Measurements from ENCODE around the gene KAZN. TPM values are rescaled to one million over a fixed set of nuclear protein-coding genes. Genes with fewer than 3 reads are reported as not detected.

The KAZN gene
- total RNA-seq, 1 experiment from 2014 or later, result 1.6 TPM

- DNase-seq (ENCODE audit: low spot score), result no peak
Measured at GRCh38 chr1:15005116-15005515, 406.6 kb downstream of the KAZN start.

- DNase-seq (ENCODE audit: low spot score), result no peak
Measured at GRCh38 chr1:15007368-15007767, 408.9 kb downstream of the KAZN start.

GRCh38 chr1:15007842-15008241, 409.4 kb downstream of the KAZN start:
- DNase-seq (ENCODE audit: low spot score), result no peak

- no peak for DNase-seq (ENCODE audit: low spot score)
Measured at GRCh38 chr1:15008783-15009729, 410.6 kb downstream of the KAZN start.

DNA sequence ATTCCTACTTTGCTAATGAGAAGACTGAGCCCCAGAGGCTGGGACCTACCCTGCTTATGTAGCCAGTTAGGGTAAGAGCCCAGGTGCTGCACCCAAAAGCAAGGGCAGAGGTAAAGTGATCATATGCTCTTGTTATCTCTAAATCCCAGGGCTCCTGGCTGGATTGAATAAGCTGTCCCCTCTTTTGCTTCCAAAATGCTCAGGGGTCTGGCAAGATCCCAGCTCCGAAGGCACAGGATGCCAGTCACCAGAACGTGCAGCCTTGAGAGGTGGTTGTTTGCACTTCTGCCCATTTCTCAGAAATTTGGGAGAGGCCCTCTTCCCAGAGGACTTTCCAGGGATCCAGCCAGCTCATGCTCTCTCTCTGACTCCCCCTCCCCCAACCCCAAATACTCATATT, 412.7 kb downstream of the KAZN start:
- DNase-seq (ENCODE audit: low spot score), result no peak

- no peak for DNase-seq (ENCODE audit: low spot score)
Measured at GRCh38 chr1:15011661-15012060, 413.2 kb downstream of the KAZN start.

- DNase-seq (ENCODE audit: low spot score), result no peak
Measured at GRCh38 chr1:15012822-15013221, 414.3 kb downstream of the KAZN start.

DNA sequence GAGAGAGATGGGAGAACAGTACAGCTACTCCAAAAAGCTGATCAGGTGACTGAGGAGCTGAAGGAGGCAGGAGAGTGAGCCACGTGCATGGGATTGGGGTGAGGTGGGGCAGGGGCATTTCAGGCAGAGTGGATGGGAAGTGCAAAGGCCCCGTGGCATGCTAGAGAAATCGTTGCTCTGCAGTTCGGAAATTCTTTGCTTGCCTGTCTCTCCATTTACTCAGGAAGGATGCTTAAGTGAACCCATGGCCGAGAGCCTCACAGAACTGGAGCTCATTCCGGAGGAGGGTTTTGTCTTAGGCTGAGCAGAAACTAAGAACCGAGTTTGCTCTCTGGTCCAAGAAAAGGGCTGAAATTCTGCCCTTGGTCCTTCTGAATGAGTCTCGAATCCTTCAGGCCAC, 415.3 kb downstream of the KAZN start:
- no peak for DNase-seq (ENCODE audit: low spot score)

DNA sequence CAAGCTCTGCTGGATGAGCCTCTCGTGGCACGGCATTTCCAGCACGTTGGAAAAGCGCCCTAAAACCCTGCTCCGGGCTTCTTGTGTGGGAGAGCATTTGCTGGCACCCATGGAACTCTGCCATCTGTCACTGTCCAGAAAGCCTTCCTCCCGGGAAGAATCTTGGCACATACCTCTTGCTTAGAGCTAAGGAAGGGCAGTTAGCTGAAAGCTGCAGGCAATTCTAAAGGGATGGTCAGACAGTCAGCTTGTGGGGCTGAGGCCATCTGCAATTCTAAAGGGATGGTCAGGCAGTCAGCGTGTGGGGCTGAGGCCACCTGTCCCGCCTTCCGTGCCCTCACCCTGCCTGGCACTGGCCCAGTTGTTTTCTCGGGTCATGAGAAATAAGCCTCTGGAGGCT, 416.0 kb downstream of the KAZN start:
- no peak for DNase-seq (ENCODE audit: low spot score)

DNA sequence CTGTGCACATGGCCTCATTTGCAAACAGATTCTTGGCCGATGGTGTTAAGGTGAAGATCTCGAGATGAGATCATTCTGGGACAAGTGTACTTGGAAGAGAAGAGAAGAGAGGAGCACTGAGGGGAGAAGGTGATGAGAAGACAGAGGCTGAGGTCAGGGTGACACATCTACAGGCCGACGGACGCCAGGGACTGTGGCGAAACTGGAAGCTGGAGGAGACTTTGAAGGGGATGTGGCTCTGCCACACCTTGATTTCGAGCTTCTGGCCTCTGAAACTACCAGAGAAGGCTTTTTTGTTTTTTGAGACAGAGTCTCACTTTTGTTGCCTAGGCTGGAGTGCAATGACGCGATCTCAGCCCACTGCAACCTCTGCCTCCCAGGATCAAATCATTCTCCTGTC, 417.5 kb downstream of the KAZN start:
- DNase-seq (ENCODE audit: low spot score), result no peak

DNA sequence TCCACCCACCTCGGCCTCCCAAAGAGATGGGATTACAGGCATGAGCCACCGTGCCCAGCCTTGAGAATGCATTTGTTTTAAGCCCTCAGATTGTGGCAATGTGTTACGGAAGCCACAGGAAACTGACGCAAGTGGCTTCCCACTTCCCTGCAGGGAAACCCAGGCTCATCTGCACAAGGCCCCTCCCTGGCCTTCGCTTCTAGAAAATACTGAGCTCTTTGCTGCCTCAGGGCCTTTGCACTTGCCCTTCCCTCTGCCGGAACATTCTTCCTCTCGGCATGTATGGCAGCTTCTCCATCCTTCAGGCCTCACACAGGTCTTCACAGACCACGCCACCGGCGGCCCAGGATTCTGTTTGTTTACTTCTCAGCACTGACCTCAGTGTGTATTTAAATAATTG, 418.0 kb downstream of the KAZN start:
- DNase-seq (ENCODE audit: low spot score), result no peak

DNA sequence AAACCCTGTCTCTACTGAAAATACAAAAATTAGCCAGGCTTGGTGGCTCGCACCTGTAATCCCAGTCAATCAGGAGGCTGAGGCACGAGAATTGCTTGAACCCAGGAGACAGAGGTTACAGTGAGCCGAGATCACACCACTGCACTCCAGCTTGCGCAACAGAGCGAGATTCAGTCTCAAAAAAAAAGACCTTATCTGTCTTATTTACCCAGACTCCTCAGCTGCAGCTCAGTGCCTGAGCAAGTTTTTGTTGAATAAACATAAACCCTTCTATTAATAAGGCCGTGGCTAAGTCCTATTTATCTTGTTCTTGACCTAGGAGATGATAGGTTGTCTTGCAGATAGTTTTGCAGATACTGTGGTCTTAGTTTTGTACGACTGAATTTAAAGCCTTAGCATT, 418.6 kb downstream of the KAZN start:
- DNase-seq (ENCODE audit: low spot score), result no peak

DNA sequence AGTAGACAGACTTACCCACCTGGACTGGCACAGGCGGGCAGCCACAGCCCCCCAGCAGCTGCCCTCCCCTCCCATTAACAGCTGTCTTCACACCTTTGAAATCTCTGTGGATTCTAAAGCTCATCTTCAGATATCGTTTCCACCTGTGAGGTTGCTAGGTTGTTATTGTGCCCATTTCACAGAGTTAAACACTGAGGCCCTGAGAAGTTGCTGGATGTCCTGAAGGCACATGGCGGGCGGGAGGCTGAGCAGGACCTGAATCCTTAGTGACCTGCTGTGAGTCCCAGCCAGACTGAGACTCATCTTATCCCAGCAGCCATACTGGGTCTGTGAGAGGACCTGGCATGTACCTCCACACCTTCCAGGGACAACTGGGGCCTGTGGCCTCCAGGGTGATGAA, 420.3 kb downstream of the KAZN start:
- DNase-seq (ENCODE audit: low spot score), result no peak

GRCh38 chr1:15020943-15021745, 422.7 kb downstream of the KAZN start:
- DNase-seq (ENCODE audit: low spot score), result no peak

GRCh38 chr1:15022048-15022447, 423.6 kb downstream of the KAZN start:
- no peak for DNase-seq (ENCODE audit: low spot score)

- no peak for DNase-seq (ENCODE audit: low spot score)
Measured at GRCh38 chr1:15023205-15023604, 424.7 kb downstream of the KAZN start.

GRCh38 chr1:15023976-15024375, 425.5 kb downstream of the KAZN start:
- DNase-seq (ENCODE audit: low spot score), result no peak

DNA sequence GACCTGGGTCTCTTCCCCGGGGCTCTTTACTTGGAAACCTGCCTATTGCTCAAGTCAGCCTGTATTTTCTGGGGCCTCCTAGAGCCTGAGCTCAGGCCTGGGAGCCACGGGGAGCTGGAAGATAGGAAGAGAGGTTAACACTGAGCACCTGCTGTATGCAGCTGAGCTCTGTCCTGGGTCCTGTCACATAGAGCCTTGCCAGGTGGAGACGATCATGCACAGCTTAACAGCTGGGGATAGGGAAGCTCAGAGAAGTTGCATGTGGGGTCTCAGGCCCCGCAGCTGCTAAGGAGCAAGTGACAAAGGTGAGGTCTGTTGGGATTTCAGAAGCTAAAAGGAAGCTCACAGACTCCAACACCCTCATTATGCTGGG, 427.6 kb downstream of the KAZN start:
- DNase-seq (ENCODE audit: low spot score), result no peak

GRCh38 chr1:15027515-15027986, 429.1 kb downstream of the KAZN start:
- peak; percentile 22 for DNase-seq (ENCODE audit: low spot score)

DNA sequence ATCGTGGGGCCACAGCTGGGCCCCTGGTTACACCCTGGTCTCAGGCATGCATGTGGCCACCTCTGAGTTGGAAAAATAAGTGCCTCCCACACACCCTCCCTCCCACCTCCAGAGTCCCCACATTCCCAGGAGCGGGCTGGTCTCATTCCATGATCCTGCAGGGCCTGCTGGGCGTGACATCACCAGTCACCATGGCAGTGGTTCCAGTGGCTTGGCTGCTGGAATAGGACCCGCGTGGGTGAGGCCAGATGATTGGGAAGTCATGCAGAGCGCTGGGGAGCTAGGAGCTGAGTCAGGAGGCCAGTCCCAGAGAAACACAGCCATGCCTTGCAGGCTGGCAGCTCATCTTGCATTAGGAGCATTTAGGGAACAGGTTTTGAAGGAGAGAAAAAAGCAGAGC, 429.6 kb downstream of the KAZN start:
- DNase-seq (ENCODE audit: low spot score), result peak; percentile 54

DNA sequence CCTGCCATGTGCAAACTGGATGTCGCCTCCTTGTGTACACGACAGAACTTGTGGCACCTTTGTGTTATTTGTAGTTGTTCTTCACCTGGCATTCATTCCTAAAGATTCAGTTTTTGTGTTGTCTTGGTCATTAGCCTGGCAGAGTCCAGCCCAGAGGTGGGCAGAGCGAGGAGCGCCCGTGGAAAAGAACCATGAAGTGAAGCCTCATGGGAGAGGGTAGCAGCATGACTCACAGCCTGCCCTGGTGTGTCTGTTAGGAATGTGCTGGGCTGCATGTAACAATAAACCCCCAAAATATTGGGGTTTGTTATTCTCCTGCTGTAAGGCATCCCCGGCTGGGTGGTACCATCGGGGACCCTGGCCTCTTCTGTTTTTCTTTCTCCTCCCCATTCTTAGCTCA, 430.1 kb downstream of the KAZN start:
- no peak for DNase-seq (ENCODE audit: low spot score)

- no peak for DNase-seq (ENCODE audit: low spot score)
Measured at GRCh38 chr1:15029036-15029435, 430.6 kb downstream of the KAZN start.

DNA sequence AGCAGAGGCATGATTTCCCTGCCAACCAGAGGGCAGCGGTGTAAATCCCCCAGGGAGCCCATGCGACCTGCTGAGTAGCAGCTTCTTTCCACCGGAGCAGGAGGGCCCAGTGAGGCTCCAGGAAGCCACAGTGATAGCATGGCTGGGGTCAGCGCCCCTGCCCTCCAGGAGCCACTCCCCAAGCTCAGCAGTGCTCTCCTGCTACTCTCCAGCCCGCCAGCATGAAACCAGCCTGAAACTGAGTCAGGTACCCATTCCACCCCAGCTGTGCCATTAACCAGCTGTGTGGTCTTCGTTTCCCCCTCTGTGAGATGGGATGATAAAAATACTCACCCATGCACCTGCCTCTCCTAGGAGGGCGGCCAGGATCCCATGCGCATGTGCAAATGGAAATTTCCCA, 431.3 kb downstream of the KAZN start:
- no peak for DNase-seq (ENCODE audit: low spot score)

All from H4 (cell line).